HepG2 (cell line): Measurements from ENCODE around the gene TMC4. TPM values are rescaled to one million over a fixed set of nuclear protein-coding genes. Genes with fewer than 3 reads are reported as not detected.

Experiments
- ARID2 ChIP-seq: sonication (generic); formaldehyde crosslinking; IDR thresholded peaks from 2 replicates; pipeline ENCODE4 v1.8.1; 2022; ENCODE audit warnings: mild to moderate bottlenecking, missing genetic modification reagents, borderline replicate concordance
- ATF7-NPFF ChIP-seq: sonication (generic); formaldehyde crosslinking; IDR thresholded peaks from 2 replicates; pipeline ENCODE4 v1.8.1; 2023; ENCODE audit warnings: mild to moderate bottlenecking, low read depth, missing genetic modification reagents, moderate library complexity
- ATM ChIP-seq: fragments of 450-650 bp; IDR thresholded peaks from 2 replicates; pipeline ENCODE4 v1.7.1; 2017; ENCODE audit warnings: mild to moderate bottlenecking, borderline replicate concordance
- DNMT1 ChIP-seq: sonication (generic); formaldehyde crosslinking; IDR thresholded peaks from 2 replicates; pipeline ENCODE4 v1.5.1; 2020; ENCODE audit warnings: mild to moderate bottlenecking, missing genetic modification reagents
- DPF2 ChIP-seq: sonication (generic); formaldehyde crosslinking; IDR thresholded peaks from 2 replicates; pipeline ENCODE4 v1.4.0; 2020; ENCODE audit warnings: mild to moderate bottlenecking, low read depth, missing genetic modification reagents, borderline replicate concordance
- FOXK1 ChIP-seq: sonication (generic); formaldehyde crosslinking; IDR thresholded peaks from 2 replicates; pipeline ENCODE4 v1.4.0; 2020; ENCODE audit warnings: low read depth, missing genetic modification reagents, borderline replicate concordance
- HMG20B ChIP-seq: conservative IDR thresholded peaks from 2 replicates; pipeline ENCODE4 v1.6.1; 2016; ENCODE audit warnings: missing genetic modification reagents, missing compliant biosample characterization
- MTA3 ChIP-seq: sonication (generic); formaldehyde crosslinking; IDR thresholded peaks from 2 replicates; pipeline ENCODE4 v1.4.0; 2020; ENCODE audit warnings: missing genetic modification reagents
- RAD51 ChIP-seq: fragments of 450-650 bp; IDR thresholded peaks from 2 replicates; pipeline ENCODE4 v1.6.1; 2016; ENCODE audit warnings: borderline replicate concordance
- RXRA ChIP-seq: sonication (generic); formaldehyde crosslinking; IDR thresholded peaks from 2 replicates; pipeline ENCODE4 v1.5.1; 2020; ENCODE audit warnings: missing genetic modification reagents
- ZMYM4 ChIP-seq: sonication (generic); formaldehyde crosslinking; IDR thresholded peaks from 2 replicates; pipeline ENCODE4 v1.8.1; 2023; ENCODE audit warnings: mild to moderate bottlenecking, missing genetic modification reagents
- ZNF101 ChIP-seq: sonication (generic); formaldehyde crosslinking; IDR thresholded peaks from 2 replicates; pipeline ENCODE4 v1.4.0; 2020; ENCODE audit warnings: mild to moderate bottlenecking, low read depth, missing genetic modification reagents, borderline replicate concordance
- ZNF224 ChIP-seq: sonication (generic); formaldehyde crosslinking; IDR thresholded peaks from 2 replicates; pipeline ENCODE4 v1.5.0; 2020; ENCODE audit warnings: mild to moderate bottlenecking, missing genetic modification reagents
- ZNF3 ChIP-seq: IDR thresholded peaks from 2 replicates; pipeline ENCODE4 v1.7.0; 2017; ENCODE audit warnings: inconsistent platforms
- ZNF510 ChIP-seq: sonication (generic); formaldehyde crosslinking; IDR thresholded peaks from 2 replicates; pipeline ENCODE4 v1.4.0; 2020; ENCODE audit warnings: low read depth, mild to moderate bottlenecking, missing genetic modification reagents
- ZNF530 ChIP-seq: sonication (generic); formaldehyde crosslinking; IDR thresholded peaks from 2 replicates; pipeline ENCODE4 v1.5.0; 2020; ENCODE audit warnings: low read depth, mild to moderate bottlenecking, missing genetic modification reagents
- ZNF891 ChIP-seq: sonication (generic); formaldehyde crosslinking; IDR thresholded peaks from 2 replicates; pipeline ENCODE4 v1.5.0; 2020; ENCODE audit warnings: mild to moderate bottlenecking, missing genetic modification reagents
- ZSCAN22 ChIP-seq: sonication (generic); formaldehyde crosslinking; IDR thresholded peaks from 2 replicates; pipeline ENCODE4 v1.4.0; 2020; ENCODE audit warnings: mild to moderate bottlenecking, missing genetic modification reagents
- polyA plus RNA-seq, 8 experiments: library from polyadenylated mRNA; depleted of rRNA in 3 of 8; stranded (reverse) in 7 of 8; unstranded in 1 of 8; fragments of >200 nt; fragmentation: Illumina TruSeq in 4 of 8; extraction: Trizol in 4 of 8; gene quantifications; 2 replicates each; pipeline versions ENCODE4 v1.2.1 to v1.2.3, GENCODE V29; 2011 to 2016; ENCODE audit warnings: low read depth in 4 of 8, missing spikeins in 1 of 8, mixed read lengths in 1 of 8; ENCODE audit not compliant: insufficient read depth in 1 of 8
- total RNA-seq, 5 experiments: library from RNA; depleted of rRNA; stranded (reverse); fragments of >200 nt; fragmentation: Illumina TruSeq; extraction: Trizol; gene quantifications; 2 replicates each; pipeline ENCODE4 v1.2.3, GENCODE V29; 2016; ENCODE audit warnings: low read depth in 1 of 5
- TF ChIP-seq, protein P1 (sequence below): sonication (generic); formaldehyde crosslinking; IDR thresholded peaks from 2 replicates; pipeline ENCODE4 v1.4.0; 2020; ENCODE audit warnings: missing genetic modification reagents
- TF ChIP-seq, protein P2 (sequence below): sonication (generic); formaldehyde crosslinking; IDR thresholded peaks from 2 replicates; pipeline ENCODE4 v1.4.0; 2020; ENCODE audit warnings: mild to moderate bottlenecking, missing genetic modification reagents
- TF ChIP-seq, protein P3 (sequence below): sonication (generic); formaldehyde crosslinking; IDR thresholded peaks from 2 replicates; pipeline ENCODE4 v1.5.0; 2020; ENCODE audit warnings: missing genetic modification reagents, mild to moderate bottlenecking, borderline replicate concordance

Gene TMC4
- total and polyA plus RNA-seq, 2 of the 13 experiments (the other 11 are each of a cell fraction or from before 2014, with no cell fraction given): 0.13 to 0.24 TPM

- TF ChIP-seq, protein P1, sequence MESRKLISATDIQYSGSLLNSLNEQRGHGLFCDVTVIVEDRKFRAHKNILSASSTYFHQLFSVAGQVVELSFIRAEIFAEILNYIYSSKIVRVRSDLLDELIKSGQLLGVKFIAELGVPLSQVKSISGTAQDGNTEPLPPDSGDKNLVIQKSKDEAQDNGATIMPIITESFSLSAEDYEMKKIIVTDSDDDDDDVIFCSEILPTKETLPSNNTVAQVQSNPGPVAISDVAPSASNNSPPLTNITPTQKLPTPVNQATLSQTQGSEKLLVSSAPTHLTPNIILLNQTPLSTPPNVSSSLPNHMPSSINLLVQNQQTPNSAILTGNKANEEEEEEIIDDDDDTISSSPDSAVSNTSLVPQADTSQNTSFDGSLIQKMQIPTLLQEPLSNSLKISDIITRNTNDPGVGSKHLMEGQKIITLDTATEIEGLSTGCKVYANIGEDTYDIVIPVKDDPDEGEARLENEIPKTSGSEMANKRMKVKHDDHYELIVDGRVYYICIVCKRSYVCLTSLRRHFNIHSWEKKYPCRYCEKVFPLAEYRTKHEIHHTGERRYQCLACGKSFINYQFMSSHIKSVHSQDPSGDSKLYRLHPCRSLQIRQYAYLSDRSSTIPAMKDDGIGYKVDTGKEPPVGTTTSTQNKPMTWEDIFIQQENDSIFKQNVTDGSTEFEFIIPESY (CRISPR knock-in tag): no peak
- TF ChIP-seq DPF2 (CRISPR knock-in tag) (no peak), HMG20B (CRISPR knock-in tag) (no peak), ZNF891 (CRISPR knock-in tag) (no peak), ZNF224 (CRISPR knock-in tag) (no peak), ATF7-NPFF (CRISPR knock-in tag) (no peak), ARID2 (CRISPR knock-in tag) (peak; percentile 60; the same call in 1 of the 2 replicates), MTA3 (CRISPR knock-in tag) (no peak), FOXK1 (CRISPR knock-in tag) (no peak), RXRA (CRISPR knock-in tag) (no peak), DNMT1 (peak; percentile 53; the same call in 1 of the 2 replicates), ZNF101 (CRISPR knock-in tag) (no peak), ZSCAN22 (no peak), ZNF510 (CRISPR knock-in tag) (no peak), ZNF530 (CRISPR knock-in tag) (no peak), ZNF3 (CRISPR knock-in tag) (no peak), RAD51 (no peak), ZMYM4 (no peak), ATM (no peak)
- TF ChIP-seq, protein P2, sequence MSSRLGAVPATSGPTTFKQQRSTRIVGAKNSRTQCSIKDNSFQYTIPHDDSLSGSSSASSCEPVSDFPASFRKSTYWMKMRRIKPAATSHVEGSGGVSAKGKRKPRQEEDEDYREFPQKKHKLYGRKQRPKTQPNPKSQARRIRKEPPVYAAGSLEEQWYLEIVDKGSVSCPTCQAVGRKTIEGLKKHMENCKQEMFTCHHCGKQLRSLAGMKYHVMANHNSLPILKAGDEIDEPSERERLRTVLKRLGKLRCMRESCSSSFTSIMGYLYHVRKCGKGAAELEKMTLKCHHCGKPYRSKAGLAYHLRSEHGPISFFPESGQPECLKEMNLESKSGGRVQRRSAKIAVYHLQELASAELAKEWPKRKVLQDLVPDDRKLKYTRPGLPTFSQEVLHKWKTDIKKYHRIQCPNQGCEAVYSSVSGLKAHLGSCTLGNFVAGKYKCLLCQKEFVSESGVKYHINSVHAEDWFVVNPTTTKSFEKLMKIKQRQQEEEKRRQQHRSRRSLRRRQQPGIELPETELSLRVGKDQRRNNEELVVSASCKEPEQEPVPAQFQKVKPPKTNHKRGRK: 0 out of 2 replicates have a peak, but pooled peaks have one; percentile 61
- TF ChIP-seq, protein P3, sequence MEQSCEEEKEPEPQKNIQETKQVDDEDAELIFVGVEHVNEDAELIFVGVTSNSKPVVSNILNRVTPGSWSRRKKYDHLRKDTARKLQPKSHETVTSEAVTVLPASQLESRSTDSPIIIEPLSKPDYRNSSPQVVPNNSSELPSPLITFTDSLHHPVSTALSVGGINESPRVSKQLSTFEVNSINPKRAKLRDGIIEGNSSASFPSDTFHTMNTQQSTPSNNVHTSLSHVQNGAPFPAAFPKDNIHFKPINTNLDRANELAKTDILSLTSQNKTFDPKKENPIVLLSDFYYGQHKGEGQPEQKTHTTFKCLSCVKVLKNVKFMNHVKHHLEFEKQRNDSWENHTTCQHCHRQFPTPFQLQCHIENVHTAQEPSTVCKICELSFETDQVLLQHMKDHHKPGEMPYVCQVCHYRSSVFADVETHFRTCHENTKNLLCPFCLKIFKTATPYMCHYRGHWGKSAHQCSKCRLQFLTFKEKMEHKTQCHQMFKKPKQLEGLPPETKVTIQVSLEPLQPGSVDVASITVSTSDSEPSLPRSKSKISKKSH (CRISPR knock-in tag): no peak
These were observed 36.7 kb downstream of the TMC4 start (continued) for GRCh38 chr19:54136086-54136863.
